SK-N-SH treated with all-trans-retinoic acid at 6 μM for 48 hours (cell line): ENCODE results near the gene SF3B3.

ENCODE experiments used
- ARNTL ChIP-seq: fragments of 450-650 bp; formaldehyde crosslinking; IDR thresholded peaks from 2 replicates; pipeline ENCODE4 v1.5.0; 2020; ENCODE audit warnings: low read depth, mild to moderate bottlenecking, moderate library complexity, borderline replicate concordance
- BACH2 ChIP-seq: fragments of 250-450 bp; sonication (Bioruptor Pico); IDR thresholded peaks from 2 replicates; pipeline ENCODE4 v1.9.0; 2021; ENCODE audit warnings: mild to moderate bottlenecking, borderline replicate concordance
- ISL1 ChIP-seq: fragments of 250-450 bp; sonication (Bioruptor Pico); IDR thresholded peaks from 2 replicates; pipeline ENCODE4 v2.1.2; 2022; ENCODE audit warnings: mild to moderate bottlenecking, moderate library complexity
- PPARA ChIP-seq: fragments of 250-450 bp; sonication (Bioruptor Pico); IDR thresholded peaks from 2 replicates; pipeline ENCODE4 v1.5.0; 2020; ENCODE audit warnings: mild to moderate bottlenecking, borderline replicate concordance
- RARB ChIP-seq: fragments of 250-450 bp; sonication (Bioruptor Pico); IDR thresholded peaks from 2 replicates; pipeline ENCODE4 v1.8.0; 2021; ENCODE audit warnings: mild to moderate bottlenecking, moderate library complexity
- TCF4 ChIP-seq: fragments of 250-450 bp; sonication (Bioruptor Pico); IDR thresholded peaks from 2 replicates; pipeline ENCODE4 v1.8.0; 2021; ENCODE audit warnings: mild to moderate bottlenecking, moderate library complexity, borderline replicate concordance
- ZC3H10 ChIP-seq: fragments of 250-450 bp; sonication (Bioruptor Pico); IDR thresholded peaks from 2 replicates; pipeline ENCODE4 v1.5.1; 2021; ENCODE audit warnings: mild to moderate bottlenecking, moderate library complexity
- ZFP30 ChIP-seq: fragments of 450-650 bp; formaldehyde crosslinking; IDR thresholded peaks from 2 replicates; pipeline ENCODE4 v1.5.0; 2022; ENCODE audit warnings: mild to moderate bottlenecking, moderate library complexity
- ZNF8 ChIP-seq: fragments of 450-650 bp; formaldehyde crosslinking; IDR thresholded peaks from 2 replicates; pipeline ENCODE4 v1.5.0; 2020; ENCODE audit warnings: mild to moderate bottlenecking, moderate library complexity
- TF ChIP-seq, protein P1 (sequence below): fragments of 250-450 bp; sonication (Bioruptor Pico); IDR thresholded peaks from 2 replicates; pipeline ENCODE4 v1.8.0; 2020; ENCODE audit warnings: mild to moderate bottlenecking, moderate library complexity, borderline replicate concordance
- TF ChIP-seq, protein P2 (sequence below): fragments of 250-450 bp; sonication (Bioruptor Pico); IDR thresholded peaks from 2 replicates; pipeline ENCODE4 v1.5.1; 2020; ENCODE audit warnings: low read depth, mild to moderate bottlenecking, moderate library complexity

DNA sequence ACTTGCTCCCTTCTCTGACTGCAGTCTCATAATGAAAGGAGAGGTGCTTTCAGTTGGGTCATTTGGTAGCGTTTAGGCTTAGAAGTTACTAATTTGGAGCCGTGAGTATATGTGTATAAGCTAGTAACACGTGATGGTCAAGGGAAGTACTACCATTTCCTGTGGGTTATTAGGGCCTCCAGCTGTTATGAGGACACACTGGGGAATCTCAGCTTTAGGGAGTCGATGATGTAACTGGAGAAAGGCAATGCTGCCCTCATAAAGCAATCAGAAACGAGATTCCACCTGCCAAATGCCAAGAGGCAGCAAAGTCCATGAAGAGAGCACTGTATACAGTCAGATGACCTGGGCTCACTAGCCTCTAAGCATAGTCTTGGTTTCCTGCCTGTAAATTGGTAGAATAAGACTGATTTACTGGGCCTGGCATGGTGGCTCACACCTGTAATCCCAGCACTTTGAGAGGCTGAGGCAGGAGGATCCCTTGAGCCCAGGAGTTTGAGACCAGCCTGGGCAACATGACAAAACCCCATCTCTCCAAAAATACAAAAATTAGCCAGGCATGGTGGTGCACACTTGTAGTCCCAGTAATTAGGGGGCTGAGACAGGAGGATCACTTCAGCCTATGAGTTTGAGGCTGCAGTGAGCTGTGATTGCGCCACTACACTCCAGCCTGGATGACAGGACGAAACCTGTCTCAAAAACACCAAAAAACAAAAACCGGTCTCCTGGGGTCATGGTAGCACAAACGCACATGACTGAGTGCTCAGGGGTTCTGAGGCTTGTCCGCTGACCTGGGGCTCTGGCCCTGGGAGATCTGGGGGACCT lies 53.0 kb downstream of the SF3B3 start:
- TF ChIP-seq, protein P1, sequence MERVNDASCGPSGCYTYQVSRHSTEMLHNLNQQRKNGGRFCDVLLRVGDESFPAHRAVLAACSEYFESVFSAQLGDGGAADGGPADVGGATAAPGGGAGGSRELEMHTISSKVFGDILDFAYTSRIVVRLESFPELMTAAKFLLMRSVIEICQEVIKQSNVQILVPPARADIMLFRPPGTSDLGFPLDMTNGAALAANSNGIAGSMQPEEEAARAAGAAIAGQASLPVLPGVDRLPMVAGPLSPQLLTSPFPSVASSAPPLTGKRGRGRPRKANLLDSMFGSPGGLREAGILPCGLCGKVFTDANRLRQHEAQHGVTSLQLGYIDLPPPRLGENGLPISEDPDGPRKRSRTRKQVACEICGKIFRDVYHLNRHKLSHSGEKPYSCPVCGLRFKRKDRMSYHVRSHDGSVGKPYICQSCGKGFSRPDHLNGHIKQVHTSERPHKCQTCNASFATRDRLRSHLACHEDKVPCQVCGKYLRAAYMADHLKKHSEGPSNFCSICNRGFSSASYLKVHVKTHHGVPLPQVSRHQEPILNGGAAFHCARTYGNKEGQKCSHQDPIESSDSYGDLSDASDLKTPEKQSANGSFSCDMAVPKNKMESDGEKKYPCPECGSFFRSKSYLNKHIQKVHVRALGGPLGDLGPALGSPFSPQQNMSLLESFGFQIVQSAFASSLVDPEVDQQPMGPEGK (CRISPR knock-in tag): no peak
- TF ChIP-seq ZNF8 (no peak), ZC3H10 (0 out of 2 replicates have a peak, but pooled peaks have one; percentile 8), ZFP30 (CRISPR knock-in tag) (no peak), ARNTL (CRISPR knock-in tag) (no peak), BACH2 (no peak), ISL1 (no peak), PPARA (no peak), TCF4 (CRISPR knock-in tag) (no peak), RARB (CRISPR knock-in tag) (no peak)
- TF ChIP-seq, protein P2, sequence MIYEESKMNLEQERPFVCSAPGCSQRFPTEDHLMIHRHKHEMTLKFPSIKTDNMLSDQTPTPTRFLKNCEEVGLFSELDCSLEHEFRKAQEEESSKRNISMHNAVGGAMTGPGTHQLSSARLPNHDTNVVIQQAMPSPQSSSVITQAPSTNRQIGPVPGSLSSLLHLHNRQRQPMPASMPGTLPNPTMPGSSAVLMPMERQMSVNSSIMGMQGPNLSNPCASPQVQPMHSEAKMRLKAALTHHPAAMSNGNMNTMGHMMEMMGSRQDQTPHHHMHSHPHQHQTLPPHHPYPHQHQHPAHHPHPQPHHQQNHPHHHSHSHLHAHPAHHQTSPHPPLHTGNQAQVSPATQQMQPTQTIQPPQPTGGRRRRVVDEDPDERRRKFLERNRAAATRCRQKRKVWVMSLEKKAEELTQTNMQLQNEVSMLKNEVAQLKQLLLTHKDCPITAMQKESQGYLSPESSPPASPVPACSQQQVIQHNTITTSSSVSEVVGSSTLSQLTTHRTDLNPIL: no peak
